Hippocampal formation (tissue), 2 donors: ENCODE data around the gene RAB4A.
A peak's percentile ranks its signal among the peaks of the same experiment; 100 is the strongest.

Source experiments
- DNase-seq, 2 donors: peaks; one replicate each; lab custom pipeline; 2025; lab: John Stamatoyannopoulos, UW

The RAB4A gene

DNA sequence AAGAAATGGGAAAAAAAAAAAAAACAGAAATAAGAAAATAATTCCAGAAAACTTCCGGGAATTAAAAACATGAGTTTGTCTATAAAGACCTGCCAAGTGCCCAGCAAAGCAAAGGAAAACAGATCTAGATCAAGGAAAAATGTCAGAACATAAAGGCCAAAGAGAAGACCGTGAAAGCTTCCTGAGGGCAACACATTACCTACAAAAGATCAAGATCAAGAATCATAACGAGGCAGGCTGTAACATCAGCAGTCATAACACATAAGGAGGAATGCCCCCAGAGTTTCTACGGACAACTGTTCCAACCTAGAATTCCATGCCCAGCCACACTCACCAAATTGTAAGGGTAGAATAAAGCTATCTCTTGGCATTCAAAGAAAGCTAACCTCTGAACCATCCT, 68.2 kb downstream of the RAB4A start:
- DNase-seq, result no peak

DNA sequence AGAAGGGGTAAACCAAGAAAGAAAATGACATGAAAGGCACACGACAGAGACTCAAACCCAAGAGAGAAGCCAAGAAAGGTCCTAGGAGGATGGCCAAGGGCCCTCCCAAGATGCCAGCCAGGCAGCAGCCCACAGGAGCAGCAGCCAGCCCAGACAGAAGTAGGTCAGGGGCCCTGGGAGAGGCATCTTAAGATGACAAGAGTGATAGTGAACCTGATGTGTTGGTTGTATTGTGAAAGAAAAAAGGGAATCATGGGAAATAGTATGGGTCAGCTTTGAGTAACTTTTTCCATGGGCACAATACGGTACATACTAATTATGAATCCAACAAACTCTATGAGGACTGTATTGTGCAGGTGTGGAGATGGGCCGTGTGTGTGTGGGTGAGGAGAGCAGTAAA, 68.6 kb downstream of the RAB4A start:
- DNase-seq, result no peak

DNA sequence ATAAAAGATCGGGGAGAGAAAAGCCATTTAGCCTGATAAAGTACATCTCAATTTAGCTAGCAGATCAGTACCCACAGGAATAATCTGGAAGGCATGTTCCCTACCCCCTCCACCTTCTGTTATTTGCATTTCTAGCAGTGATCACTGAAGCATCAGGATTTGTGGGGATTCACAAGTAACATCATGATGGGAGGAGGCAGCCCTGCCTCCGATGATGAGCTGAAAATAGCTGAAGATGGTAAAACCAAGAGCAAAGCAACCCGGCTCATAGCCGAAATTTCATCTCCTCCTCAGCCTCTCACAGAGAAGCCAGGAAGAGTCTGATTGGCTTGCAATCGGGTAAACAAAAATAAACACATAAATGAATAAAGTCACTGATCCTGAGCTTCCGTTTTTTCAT, 69.6 kb downstream of the RAB4A start:
- peak in 1 of 2 donors; percentile 34 for DNase-seq

DNA sequence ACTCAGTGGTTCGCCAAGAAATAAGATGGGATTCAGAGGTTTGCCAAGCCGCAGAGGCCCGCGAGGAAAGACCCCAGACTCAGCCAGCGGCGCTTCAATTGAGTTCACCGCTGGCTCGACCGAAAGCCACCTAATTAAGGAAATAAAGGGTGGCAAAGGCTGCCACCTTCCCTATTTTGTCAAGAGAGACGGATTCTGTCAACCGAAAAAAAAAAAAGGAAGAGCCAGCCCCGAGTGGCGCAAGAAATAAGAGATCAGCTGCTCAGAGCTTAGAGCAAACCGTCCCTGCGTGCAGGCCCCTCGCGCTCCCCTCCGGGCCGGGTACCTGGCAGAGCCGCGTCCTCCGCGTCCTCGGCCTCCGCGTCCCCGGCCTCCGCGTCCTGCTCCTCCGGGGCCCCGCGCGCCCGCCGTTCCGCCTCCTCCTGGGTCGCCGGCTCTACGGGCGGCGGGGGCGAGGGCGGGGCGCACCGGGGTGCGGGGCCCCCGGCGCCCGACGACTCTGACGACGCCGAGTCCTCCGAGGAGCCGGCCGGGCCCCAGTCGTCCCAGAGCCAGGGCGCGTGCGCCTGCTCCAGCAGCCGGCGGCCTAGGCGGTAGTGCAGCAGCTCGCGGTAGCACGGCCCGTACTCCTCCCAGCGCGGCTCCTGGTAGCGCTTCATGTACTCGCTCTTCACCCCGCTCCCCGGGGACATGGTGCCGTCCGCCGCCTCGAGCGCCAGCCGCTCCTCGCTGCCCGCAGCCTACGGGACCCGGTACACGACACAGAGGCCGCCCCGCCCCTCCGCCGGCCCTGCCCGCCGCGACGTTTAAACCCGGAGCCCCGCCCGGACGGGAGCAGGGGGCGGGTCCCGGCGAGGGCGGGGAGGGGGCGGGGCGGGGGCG, 71.1 kb downstream of the RAB4A start:
- peak; percentile 71 to 87 for DNase-seq

DNA sequence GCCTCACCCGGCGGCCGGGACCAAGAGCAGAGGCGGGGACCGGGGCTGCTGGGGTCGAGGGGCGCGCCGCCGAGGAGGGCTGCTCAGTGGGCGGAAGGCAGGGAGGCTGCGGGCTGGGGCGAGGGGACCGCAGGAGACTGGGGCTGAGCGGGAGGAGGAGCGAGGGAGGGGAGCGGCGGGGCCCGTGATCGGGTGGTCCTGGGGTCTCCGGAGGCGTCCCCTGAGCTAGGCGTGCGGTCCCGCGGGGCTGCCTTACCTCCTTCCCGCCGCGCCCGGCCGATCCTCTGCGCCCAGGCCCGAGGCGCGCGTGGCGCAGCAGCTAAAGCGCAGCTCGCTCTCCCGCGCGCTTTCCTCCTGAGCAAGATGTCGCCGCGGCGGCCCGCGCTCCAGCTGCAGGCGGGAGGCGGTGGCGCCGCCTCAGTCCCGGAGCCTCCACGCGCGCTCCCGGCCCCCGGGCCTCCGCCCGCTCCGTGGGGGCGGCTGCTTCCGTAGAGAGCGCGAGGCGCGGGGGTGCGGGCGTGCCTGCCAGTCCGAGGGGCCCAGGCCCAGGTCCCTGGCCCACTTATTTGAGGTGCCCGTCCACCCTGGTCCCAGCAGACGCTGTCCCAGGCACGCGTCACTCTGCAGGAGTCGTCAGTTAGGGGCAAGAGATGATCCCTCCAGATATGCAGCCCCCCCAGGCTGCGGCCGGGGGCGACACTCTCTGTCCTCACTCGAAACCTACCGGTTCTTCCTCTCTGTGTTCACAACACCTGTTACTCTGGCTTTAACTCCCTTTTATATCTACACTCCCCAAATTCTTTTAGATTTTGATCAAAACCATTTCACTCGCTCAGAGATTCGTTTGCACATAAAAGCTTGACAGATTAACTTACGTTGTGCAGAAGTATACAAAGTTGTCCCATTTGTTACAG, 72.0 kb downstream of the RAB4A start, which contains the start of gene CCSAP:
TSS of gene CCSAP (minus strand) at position 392 of the 914 bp plus-strand sequence. CDS start 582 bp downstream, outside the sequence.
- peak; percentile 61 to 62 for DNase-seq

DNA sequence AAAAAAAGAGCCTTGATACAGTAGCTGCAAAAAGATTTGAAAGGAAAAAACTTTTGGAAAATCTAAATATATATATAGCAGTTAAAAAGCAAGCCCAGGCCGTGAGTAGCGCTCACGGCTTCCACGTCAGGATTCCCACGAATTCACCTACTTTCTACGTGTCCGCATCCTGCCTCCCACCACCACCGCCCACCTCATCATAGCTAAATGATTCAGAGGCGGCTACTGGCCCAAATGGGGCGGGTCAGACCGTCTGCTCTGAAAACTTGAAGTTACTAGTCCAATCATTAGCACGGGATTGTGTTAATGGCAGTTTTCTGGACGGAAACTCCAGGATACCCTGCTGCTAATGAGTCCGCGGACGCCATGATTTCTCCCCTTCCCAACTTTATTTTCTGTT, 73.2 kb downstream of the RAB4A start:
- DNase-seq, result no peak

DNA sequence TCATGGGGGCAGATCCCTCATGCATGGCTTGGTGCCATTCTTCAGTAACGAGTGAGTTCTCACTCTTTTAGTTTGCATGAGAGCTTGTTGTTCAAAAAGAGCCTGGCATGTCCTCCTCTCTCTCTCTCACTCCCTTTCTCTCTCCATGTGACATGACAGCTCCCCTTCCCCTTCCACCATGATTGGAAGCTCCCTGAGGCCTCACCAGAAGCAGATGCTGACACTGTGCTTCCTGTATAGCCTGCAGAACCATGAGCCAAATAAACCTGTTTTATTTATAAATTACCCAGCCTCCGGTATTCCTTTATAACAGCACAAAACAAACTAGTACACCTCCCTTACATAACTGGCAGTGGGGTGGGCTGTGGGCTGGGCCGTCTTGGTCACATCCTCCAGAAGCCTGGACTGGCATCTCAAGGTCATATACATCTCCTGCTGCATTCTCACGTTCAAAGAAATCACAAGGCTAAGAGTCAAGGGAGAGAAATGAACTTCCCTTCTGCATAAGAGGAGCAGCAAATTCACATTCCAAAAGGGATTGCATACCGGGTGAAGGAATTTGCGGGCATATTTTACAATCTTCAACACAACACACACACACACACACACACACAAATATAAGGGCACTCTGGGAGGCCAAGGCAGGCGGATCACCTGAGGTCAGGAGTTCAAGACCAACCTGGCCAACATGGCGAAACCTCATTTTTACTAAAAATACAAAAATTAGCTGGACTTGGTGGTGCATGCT, 74.2 kb downstream of the RAB4A start:
- DNase-seq, result no peak

DNA sequence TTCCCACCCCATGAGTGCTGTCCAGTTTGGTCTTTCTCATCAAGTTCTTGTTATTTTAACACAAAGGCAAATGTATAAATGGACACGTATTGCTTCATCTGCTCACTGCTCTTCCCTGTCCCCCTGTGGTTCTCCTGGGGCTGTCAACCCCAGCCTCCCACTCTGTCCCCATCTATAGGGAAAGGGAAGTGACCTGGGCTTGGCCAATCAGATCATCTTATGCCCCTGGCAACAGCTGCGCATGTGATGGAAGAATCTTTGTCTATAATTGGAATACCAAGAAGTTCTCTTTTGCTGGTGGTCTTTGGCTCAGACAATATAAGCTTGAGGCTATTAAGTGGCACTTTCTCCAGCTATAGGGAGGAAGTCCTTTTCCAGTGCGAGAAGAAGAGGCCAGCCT, 76.6 kb downstream of the RAB4A start:
- DNase-seq, result no peak

DNA sequence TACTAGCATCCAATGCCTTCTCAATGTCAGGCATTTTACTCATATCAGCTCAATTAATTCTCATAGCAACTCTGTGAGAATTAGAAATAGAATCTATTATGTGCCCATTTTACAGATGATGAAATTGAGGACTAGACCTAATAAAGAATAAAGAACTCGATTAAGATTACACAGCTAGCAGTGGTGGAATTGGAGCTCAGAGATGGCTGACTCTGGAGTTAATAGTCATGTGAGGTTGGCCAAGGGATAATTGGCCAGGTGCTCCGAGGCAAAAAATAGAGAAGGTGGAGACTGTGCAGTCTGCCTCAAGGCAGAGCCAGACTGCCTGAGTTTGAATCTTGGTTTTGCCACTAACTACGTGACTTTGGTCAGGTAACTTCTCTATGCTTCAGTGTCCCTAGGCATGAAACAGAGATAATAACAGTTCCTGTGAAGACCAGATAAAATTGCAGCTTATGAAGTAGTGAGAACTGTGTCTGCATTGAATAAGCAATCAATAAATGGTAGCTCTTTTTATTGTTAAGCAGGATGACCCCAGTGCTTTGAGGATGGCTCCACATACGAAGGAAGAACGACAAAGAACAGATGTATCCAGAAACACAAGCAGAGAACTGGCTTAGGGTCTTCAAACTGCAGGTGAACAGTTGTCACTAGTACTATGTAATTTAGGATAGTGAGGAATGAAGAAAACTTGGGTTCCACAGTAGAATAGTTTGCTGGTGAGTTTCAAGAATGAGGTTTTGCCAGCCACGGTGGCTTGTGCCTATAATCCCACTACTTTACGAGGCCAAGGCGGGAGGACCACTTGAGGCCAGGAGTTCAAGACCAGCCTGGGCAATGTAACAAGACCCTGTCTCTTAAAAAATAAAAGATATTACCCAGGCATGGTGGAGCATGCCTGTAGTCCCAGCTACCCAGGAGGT, 78.8 kb downstream of the RAB4A start:
- no peak for DNase-seq

DNA sequence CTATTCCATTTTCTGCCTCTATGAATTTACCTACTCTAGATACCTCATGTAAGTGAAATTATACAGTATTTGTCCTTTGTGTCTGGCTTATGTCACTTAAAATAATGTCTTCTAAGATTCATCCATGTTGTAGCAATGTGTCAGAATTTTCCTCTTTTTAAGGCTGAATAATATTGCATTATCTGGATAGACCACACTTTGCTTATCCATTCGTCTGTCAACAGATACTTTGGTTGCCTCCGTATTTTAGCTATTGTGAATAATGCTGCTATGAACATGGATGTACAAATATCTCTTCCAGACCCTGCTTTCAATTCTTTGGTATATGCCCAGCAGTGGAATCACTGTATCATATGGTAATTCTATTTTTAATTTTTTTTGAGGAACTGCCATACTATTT, 82.1 kb downstream of the RAB4A start:
- DNase-seq, result no peak

DNA sequence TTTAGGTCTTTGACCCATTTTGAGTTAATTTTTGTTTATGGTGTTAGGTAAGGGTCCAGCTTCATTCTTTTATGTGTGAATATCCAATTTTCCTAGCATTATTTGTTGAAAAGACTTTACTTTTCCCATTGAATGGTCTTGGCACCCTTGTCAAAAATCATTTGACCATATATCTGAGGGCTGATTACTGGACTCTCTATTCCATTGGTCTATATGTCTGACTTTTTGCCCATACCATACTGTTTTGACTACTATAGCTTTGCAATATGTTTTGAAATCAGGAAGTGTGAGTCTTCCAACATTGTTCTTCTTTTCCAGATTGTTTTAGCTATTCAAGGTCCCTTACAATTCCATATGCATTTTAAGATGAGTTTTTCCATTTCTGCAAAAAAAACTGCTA, 83.3 kb downstream of the RAB4A start:
- no peak for DNase-seq
